Measurements from ENCODE around the gene ZNF440. TPM values are rescaled to one million over a fixed set of nuclear protein-coding genes. Genes with fewer than 3 reads are reported as not detected.
"Not testable (repeated sequence)": the region's sequence is repeated elsewhere in the genome, so short reads cannot be mapped to it uniquely, and the experiment has no call there.

Gene ZNF440
- total RNA-seq, 1 donor from 2014 or later = 6.9 TPM

GRCh38 chr19:11828957-11829876 lies 15.1 kb downstream of the ZNF440 start:
- not testable (repeated sequence) for DNase-seq (ENCODE audit: low read depth)

GRCh38 chr19:11832253-11832912 lies 18.3 kb downstream of the ZNF440 start:
- no peak for DNase-seq (ENCODE audit: low read depth)

GRCh38 chr19:11833541-11833940 lies 19.5 kb downstream of the ZNF440 start:
- DNase-seq (ENCODE audit: low read depth) = no peak

GRCh38 chr19:11835626-11836066 lies 21.6 kb downstream of the ZNF440 start:
- DNase-seq (ENCODE audit: low read depth) = not testable (repeated sequence)

GRCh38 chr19:11843722-11844121 lies 29.6 kb downstream of the ZNF440 start:
- no peak for DNase-seq (ENCODE audit: low read depth)

GRCh38 chr19:11847615-11848014 lies 33.5 kb downstream of the ZNF440 start:
- DNase-seq (ENCODE audit: low read depth) = not testable (repeated sequence)

- DNase-seq (ENCODE audit: low read depth) = no peak
Measured at GRCh38 chr19:11848200-11848593, 34.1 kb downstream of the ZNF440 start.

- no peak for DNase-seq (ENCODE audit: low read depth)
Measured at GRCh38 chr19:11848594-11849469, 34.8 kb downstream of the ZNF440 start, which contains the start of gene ZNF439. ZNF439 (plus strand) TSS chr19:11848726; CDS start chr19:11848868, 142 bp downstream.

- not testable (repeated sequence) for DNase-seq (ENCODE audit: low read depth)
Measured at GRCh38 chr19:11850289-11850688, 36.2 kb downstream of the ZNF440 start.

GRCh38 chr19:11853358-11853757 lies 39.3 kb downstream of the ZNF440 start:
- no peak for DNase-seq (ENCODE audit: low read depth)

GRCh38 chr19:11856596-11857250 lies 42.6 kb downstream of the ZNF440 start:
- DNase-seq (ENCODE audit: low read depth) = no peak

GRCh38 chr19:11860721-11861120 lies 46.6 kb downstream of the ZNF440 start:
- DNase-seq (ENCODE audit: low read depth) = no peak

GRCh38 chr19:11861301-11861700 lies 47.2 kb downstream of the ZNF440 start:
- no peak for DNase-seq (ENCODE audit: low read depth)

GRCh38 chr19:11867766-11868165 lies 53.7 kb downstream of the ZNF440 start:
- not testable (repeated sequence) for DNase-seq (ENCODE audit: low read depth)

- DNase-seq (ENCODE audit: low read depth) = no peak
Measured at GRCh38 chr19:11868188-11868587, 54.1 kb downstream of the ZNF440 start.

GRCh38 chr19:11872624-11873023 lies 58.6 kb downstream of the ZNF440 start:
- DNase-seq (ENCODE audit: low read depth) = no peak

- no peak for DNase-seq (ENCODE audit: low read depth)
Measured at GRCh38 chr19:11873762-11874161, 59.7 kb downstream of the ZNF440 start.

GRCh38 chr19:11879687-11880266 lies 65.7 kb downstream of the ZNF440 start:
- DNase-seq (ENCODE audit: low read depth) = not testable (repeated sequence)

GRCh38 chr19:11880598-11880997 lies 66.5 kb downstream of the ZNF440 start:
- no peak for DNase-seq (ENCODE audit: low read depth)

- DNase-seq (ENCODE audit: low read depth) = peak; percentile 70
Measured at GRCh38 chr19:11881151-11881800, 67.2 kb downstream of the ZNF440 start.
